Lower lobe of right lung (tissue), 2 donors: ENCODE measurements around the gene AIFM2. TPM values are rescaled to one million over a fixed set of nuclear protein-coding genes. Genes with fewer than 3 reads are reported as not detected.

ENCODE experiments used
- ATAC-seq, 2 donors: fragments of 200-7000 bp; cut with Tn5 transposase; one replicate each; pipeline ENCODE4 v1.9.1; 2020 to 2022; ENCODE audit warnings: mild to moderate bottlenecking in 2 of 2, moderate library complexity in 2 of 2
- DNase-seq: peaks from one replicate; pipeline ENCODE4 v3.0.0-alpha.2; 2020
- H3K27ac ChIP-seq: fragments of 200-600 bp; one replicate; pipeline ENCODE4 v1.8.0; 2022
- H3K27me3 ChIP-seq: fragments of 200-600 bp; one replicate; pipeline ENCODE4 v1.8.0; 2022; ENCODE audit warnings: low read depth
- H3K36me3 ChIP-seq: fragments of 200-600 bp; one replicate; pipeline ENCODE4 v1.8.0; 2022; ENCODE audit warnings: mild to moderate bottlenecking
- H3K4me1 ChIP-seq: fragments of 200-600 bp; one replicate; pipeline ENCODE4 v1.8.0; 2022
- H3K4me3 ChIP-seq: fragments of 200-600 bp; one replicate; pipeline ENCODE4 v1.8.0; 2022; ENCODE audit warnings: mild to moderate bottlenecking
- H3K9me3 ChIP-seq: fragments of 200-600 bp; one replicate; pipeline ENCODE4 v1.8.0; 2022
- intact Hi-C: fragments of 100-400 bp; cut with DNase I; formaldehyde crosslinking; loops from one replicate; pipeline ENCODE4 v1.11.0; 2022
- total RNA-seq: library from RNA; stranded (reverse); fragmentation: NEBNext Ultra II Directional; extraction: Animal tissue kit (Norgen Biotek cat#: 25700); gene quantifications from one replicate; pipeline ENCODE4 v1.2.1, GENCODE V29; 2021
- TF ChIP-seq, protein P1 (sequence below): fragments of 200-600 bp; IDR thresholded peaks from one replicate; pipeline ENCODE4 v1.8.0; 2022; ENCODE audit warnings: antibody characterized with exemption, mild to moderate bottlenecking
- donor health status: DM: no; HTN: yes; CAD: no; lungs with severe emphysema.

AIFM2 gene
- total RNA-seq, 1 donor from 2014 or later: 9.7 TPM

DNA sequence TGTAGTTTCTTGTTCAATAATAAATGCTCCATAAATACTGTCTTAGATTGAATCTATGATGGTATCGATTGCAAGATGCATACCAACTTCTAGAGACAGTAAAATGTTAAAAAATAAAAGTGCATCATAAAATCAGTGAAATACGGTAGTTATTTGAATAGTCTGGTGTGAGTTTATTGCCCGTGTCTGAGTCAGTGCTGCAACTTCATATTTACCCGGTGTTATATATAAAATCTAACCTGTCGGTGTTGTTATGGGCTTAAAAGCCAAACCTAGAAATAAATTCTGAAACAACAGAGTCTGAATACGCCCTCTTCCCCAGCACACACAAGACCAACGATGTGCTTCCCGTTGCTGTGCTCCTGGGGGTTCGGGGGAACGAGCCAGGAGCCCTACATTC lies 63.7 kb downstream of the AIFM2 start:
- Histone ChIP-seq H3K36me3 (no peaks in the 10 kb centered on the region), H3K4me3 (no peak overlapping the region), H3K27ac (no peak overlapping the region), H3K27me3 (no peaks in the 10 kb centered on the region), H3K4me1 (no peaks in the 10 kb centered on the region), H3K9me3 (no peaks in the 10 kb centered on the region)
- ATAC-seq: no peak
- TF ChIP-seq, protein P1, sequence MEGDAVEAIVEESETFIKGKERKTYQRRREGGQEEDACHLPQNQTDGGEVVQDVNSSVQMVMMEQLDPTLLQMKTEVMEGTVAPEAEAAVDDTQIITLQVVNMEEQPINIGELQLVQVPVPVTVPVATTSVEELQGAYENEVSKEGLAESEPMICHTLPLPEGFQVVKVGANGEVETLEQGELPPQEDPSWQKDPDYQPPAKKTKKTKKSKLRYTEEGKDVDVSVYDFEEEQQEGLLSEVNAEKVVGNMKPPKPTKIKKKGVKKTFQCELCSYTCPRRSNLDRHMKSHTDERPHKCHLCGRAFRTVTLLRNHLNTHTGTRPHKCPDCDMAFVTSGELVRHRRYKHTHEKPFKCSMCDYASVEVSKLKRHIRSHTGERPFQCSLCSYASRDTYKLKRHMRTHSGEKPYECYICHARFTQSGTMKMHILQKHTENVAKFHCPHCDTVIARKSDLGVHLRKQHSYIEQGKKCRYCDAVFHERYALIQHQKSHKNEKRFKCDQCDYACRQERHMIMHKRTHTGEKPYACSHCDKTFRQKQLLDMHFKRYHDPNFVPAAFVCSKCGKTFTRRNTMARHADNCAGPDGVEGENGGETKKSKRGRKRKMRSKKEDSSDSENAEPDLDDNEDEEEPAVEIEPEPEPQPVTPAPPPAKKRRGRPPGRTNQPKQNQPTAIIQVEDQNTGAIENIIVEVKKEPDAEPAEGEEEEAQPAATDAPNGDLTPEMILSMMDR: no peak
- intact Hi-C loops: no loop called here
- no peak for DNase-seq

DNA sequence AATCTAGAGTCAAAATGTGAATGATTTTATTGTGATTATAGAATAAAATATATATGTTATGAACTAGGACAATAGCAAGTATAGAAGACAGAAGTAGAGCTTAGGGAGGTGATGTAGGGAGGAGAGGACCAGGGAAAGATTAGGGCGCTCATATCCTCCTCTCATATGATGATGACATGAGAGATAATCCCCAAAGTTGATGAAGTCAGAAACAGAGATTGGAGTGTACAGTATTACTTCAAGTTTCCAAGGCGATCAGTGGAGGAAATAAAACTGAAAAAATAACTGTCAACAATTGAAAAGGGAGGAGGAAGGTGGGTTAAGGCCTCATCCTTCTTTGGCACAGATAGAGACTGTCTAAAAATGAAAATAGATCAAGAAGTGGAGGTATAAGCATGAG lies 65.0 kb downstream of the AIFM2 start:
- Histone ChIP-seq H3K4me3 (no peak overlapping the region), H3K36me3 (no peaks in the 10 kb centered on the region), H3K9me3 (no peaks in the 10 kb centered on the region), H3K27me3 (no peaks in the 10 kb centered on the region), H3K4me1 (no peaks in the 10 kb centered on the region), H3K27ac (no peak overlapping the region)
- TF ChIP-seq, protein P1: no peak
- ATAC-seq (no peak), DNase-seq (no peak)
- intact Hi-C loops: no loop called here

DNA sequence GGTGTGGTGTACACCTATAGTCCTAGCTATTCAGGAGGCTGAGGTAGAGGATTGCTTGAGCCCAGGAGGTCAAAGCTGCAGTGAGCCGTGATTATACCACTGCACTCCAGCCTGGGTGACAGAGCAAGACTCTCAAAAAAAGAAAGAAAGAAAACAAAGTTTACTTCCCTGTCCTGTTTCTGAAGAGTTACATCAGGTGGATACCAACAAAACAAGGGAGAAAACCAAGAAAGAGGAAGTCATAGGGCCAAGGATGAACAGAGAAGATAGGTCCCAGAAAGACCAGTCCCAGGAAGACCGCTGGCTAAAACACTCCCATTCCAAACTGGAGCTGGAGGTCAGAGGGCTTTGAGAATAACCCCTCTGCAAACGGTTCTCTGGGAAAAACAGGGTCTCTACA lies 66.4 kb downstream of the AIFM2 start:
- intact Hi-C loops: no loop called here
- DNase-seq (no peak), ATAC-seq (no peak)
- H3K4me1 ChIP-seq: no peaks in the 10 kb centered on the region
- TF ChIP-seq, protein P1: no peak
- no peaks in the 10 kb centered on the region for H3K27me3 ChIP-seq
- H3K27ac ChIP-seq: no peak overlapping the region
- no peaks in the 10 kb centered on the region for H3K36me3 ChIP-seq
- H3K9me3 ChIP-seq: no peaks in the 10 kb centered on the region
- H3K4me3 ChIP-seq: no peak overlapping the region

DNA sequence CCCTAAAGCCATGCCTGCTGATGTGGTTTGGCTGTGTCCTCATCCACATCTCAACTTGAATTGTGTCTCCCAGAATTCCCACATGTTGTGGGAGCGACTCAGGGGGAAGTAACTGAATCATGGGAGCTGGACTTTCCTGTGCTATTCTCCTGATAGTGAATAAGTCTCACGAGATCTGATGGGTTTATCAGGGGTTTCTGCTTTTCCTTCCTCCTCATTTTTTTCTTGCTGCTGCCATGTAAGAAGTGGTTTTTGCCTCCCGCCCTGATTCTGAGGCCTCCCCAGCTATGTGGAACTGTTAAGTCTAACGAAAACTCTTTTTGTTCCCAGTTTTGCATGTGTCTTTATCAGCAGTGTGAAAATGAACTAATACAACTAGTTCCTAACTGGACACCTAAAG lies 68.1 kb downstream of the AIFM2 start:
- intact Hi-C loops: no loop called here
- H3K36me3 ChIP-seq: no peaks in the 10 kb centered on the region
- no peaks in the 10 kb centered on the region for H3K4me1 ChIP-seq
- H3K27me3 ChIP-seq: no peaks in the 10 kb centered on the region
- H3K27ac ChIP-seq: no peak overlapping the region
- no peak overlapping the region for H3K4me3 ChIP-seq
- TF ChIP-seq, protein P1: no peak
- ATAC-seq (no peak), DNase-seq (no peak)
- H3K9me3 ChIP-seq: no peaks in the 10 kb centered on the region

DNA sequence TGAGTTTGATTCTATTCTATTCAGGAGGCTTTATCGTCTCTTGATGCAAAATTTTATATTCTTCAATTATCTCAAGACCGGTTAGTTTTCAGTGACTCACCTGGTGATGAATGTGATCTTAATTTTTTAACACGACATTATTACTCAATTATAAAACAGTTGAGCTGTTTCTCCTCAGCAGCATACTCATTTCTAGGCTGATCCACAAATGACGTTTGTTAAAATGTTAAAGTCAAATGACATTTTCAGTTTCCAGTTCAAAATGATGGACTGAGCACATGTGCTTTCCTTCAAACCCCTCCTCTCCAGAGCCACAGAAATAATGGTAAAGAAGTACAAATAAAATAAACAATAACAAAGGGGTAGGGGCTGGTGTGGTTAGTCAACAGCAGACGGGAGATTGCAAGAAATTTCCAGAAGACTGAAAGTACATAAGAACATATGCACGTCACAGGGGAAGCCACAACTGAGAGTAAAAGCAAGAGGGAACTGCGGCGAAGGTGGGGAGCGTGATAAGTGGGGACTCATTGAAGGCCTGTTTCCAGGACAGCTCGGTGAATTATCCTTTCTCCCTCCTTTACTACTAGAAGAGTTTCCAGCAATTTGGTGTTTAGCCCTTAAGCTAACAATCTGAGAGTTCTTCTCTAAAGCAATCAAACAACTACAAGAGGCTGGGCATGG lies 69.1 kb downstream of the AIFM2 start:
- Histone ChIP-seq H3K4me1 (no peaks in the 10 kb centered on the region), H3K36me3 (no peaks in the 10 kb centered on the region), H3K9me3 (no peaks in the 10 kb centered on the region), H3K27ac (no peak overlapping the region), H3K27me3 (no peaks in the 10 kb centered on the region), H3K4me3 (no peak overlapping the region)
- ATAC-seq (no peak), DNase-seq (no peak)
- intact Hi-C loops: no loop called here
- TF ChIP-seq, protein P1: no peak

Other genes with a start within 250 kb of the AIFM2 start
- gene MACROH2A2, start 80.0 kb downstream of the AIFM2 start, total RNA-seq: 6.6 TPM
- 13.4 TPM for gene TYSND1, start 13.9 kb upstream of the AIFM2 start, total RNA-seq
- 114 TPM for gene SAR1A, start 37.7 kb upstream of the AIFM2 start, total RNA-seq
- 163 TPM for gene PPA1, start 100.6 kb upstream of the AIFM2 start, total RNA-seq
- gene NPFFR1, start 151.2 kb upstream of the AIFM2 start, total RNA-seq: 1.0 TPM
- 10.0 TPM for gene LRRC20, start 249.8 kb upstream of the AIFM2 start, total RNA-seq